ENCODE results near the gene LRCOL1. TPM values are rescaled to one million over a fixed set of nuclear protein-coding genes. Genes with fewer than 3 reads are reported as not detected.

The LRCOL1 gene
- total RNA-seq, 6 experiments from 2014 or later: 0.61 to 13.1 (median 6.8) TPM

GRCh38 chr12:132576701-132577100 is 33.7 kb downstream of the LRCOL1 start:
- no peak for TF ChIP-seq POLR2A (IDR thresholded peaks at IDR 0.05)
- TF ChIP-seq CTCF (IDR thresholded peaks at IDR 0.05): no peak
- Histone ChIP-seq H3K36me3 (peaks cover 0 to 11% (median 4%) of the 10 kb centered on the region in 4 donors), H3K9me3 (no peaks in the 10 kb centered on the region), H3K4me3 (no peak overlapping the region), H3K27me3 (no peaks in the 10 kb centered on the region), H3K27ac (no peak overlapping the region), H3K4me1 (no peaks in the 10 kb centered on the region)
- intact Hi-C loops (cut with DNase I): no loop called here
- ATAC-seq (no peak), DNase-seq (no peak)
- no CpG with 5 or more reads among the region's 12 CpGs for WGBS (ENCODE audit: insufficient coverage, low coverage, low lambda C conversion rate, missing lambda C conversion rate)

- Histone ChIP-seq H3K36me3 (peaks cover 0 to 11% (median 4%) of the 10 kb centered on the region in 4 donors), H3K27me3 (no peaks in the 10 kb centered on the region), H3K4me3 (no peak overlapping the region), H3K4me1 (no peaks in the 10 kb centered on the region), H3K9me3 (no peaks in the 10 kb centered on the region), H3K27ac (no peak overlapping the region)
- peak in 2 of 4 donors; percentile 8 to 10 for ATAC-seq
- DNase-seq: no peak
- TF ChIP-seq POLR2A (IDR thresholded peaks at IDR 0.05): no peak
- no peak for TF ChIP-seq CTCF (IDR thresholded peaks at IDR 0.05)
- 100% methylated on average over 2 of the region's 11 CpGs for WGBS (ENCODE audit: insufficient coverage, low coverage, low lambda C conversion rate, missing lambda C conversion rate)
- intact Hi-C loops (cut with DNase I): no loop called here
These were observed 34.7 kb downstream of the LRCOL1 start for GRCh38 chr12:132575661-132576060.

DNA sequence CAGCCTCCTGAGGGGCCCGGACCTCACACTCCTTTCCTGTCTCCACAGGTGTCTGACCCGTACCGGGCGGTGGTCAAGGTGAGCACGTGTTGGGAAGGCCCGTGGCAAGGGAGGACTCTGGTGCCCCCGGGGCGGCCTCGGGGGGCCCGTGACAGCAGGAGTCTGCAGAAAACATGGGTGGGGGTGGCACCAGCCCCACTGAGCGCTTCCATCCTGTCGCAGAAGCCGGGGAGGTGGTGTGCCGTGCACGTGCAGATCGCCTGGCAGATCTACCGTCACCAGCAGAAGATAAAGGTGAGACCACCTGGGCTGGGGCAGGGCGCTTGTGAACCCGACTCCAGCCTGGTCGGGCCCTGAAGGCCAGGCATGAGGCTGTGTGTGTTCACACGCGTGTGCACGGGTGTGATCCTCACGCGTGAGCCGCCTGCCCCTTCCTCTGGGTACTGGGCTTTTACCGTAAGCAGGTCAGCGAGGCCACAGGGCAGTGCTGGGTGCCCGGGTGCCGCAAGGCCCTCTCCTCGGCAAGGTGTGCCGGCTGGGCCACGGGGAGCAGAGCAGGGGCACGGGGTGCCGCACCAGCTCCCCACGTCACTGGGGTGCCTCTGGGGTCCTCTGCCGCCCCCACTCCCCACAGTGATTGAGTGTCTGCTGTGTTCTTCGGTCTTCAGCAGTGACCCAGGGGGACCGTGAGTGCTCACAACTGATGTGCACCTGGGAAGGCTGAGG is 35.9 kb downstream of the LRCOL1 start:
- intact Hi-C loops (cut with DNase I): no loop called here
- Histone ChIP-seq H3K27ac (no peak overlapping the region), H3K27me3 (no peaks in the 10 kb centered on the region), H3K36me3 (peaks cover 0 to 11% (median 4%) of the 10 kb centered on the region in 4 donors), H3K4me3 (no peak overlapping the region), H3K4me1 (no peaks in the 10 kb centered on the region), H3K9me3 (no peaks in the 10 kb centered on the region)
- 91% methylated on average over 12 of the region's 39 CpGs for WGBS (ENCODE audit: insufficient coverage, low coverage, low lambda C conversion rate, missing lambda C conversion rate)
- no peak for ATAC-seq
- no peak for TF ChIP-seq CTCF (IDR thresholded peaks at IDR 0.05)
- TF ChIP-seq POLR2A (IDR thresholded peaks at IDR 0.05): no peak
- no peak for DNase-seq

- no peak for ATAC-seq
- DNase-seq: no peak
- WGBS (ENCODE audit: insufficient coverage, low coverage, low lambda C conversion rate, missing lambda C conversion rate): 96% methylated on average over 4 of the region's 36 CpGs
- no peak for TF ChIP-seq POLR2A (IDR thresholded peaks at IDR 0.05)
- no peak for TF ChIP-seq CTCF (IDR thresholded peaks at IDR 0.05)
- Histone ChIP-seq H3K27ac (no peak overlapping the region), H3K27me3 (no peaks in the 10 kb centered on the region), H3K36me3 (peaks cover 0 to 7% (median 4%) of the 10 kb centered on the region in 4 donors), H3K9me3 (no peaks in the 10 kb centered on the region), H3K4me3 (no peak overlapping the region), H3K4me1 (no peaks in the 10 kb centered on the region)
- intact Hi-C loops (cut with DNase I): no loop called here
These were observed 37.3 kb downstream of the LRCOL1 start for GRCh38 chr12:132572801-132573760.
